22Rv1 (cell line): ENCODE results near the gene POPDC2.

Experiments
- H3K27ac ChIP-seq: fragments of 450-650 bp; 2 replicates; pipeline ENCODE4 v1.5.1; 2017
- CTCF ChIP-seq: fragments of 450-650 bp; IDR thresholded peaks from 2 replicates; pipeline ENCODE4 v1.5.1; 2017; ENCODE audit warnings: mild to moderate bottlenecking
- ZFX ChIP-seq: fragments of 450-650 bp; IDR thresholded peaks from 2 replicates; pipeline ENCODE4 v1.6.1; 2017; ENCODE audit warnings: antibody characterized with exemption, borderline replicate concordance

The POPDC2 gene

GRCh38 chr3:119624002-119624720 is 36.2 kb downstream of the POPDC2 start:
- TF ChIP-seq ZFX (no peak), CTCF (no peak)
- no peak overlapping the region for H3K27ac ChIP-seq

GRCh38 chr3:119620899-119621298 is 39.5 kb downstream of the POPDC2 start:
- H3K27ac ChIP-seq = no peak overlapping the region
- TF ChIP-seq CTCF (no peak), ZFX (no peak)

DNA sequence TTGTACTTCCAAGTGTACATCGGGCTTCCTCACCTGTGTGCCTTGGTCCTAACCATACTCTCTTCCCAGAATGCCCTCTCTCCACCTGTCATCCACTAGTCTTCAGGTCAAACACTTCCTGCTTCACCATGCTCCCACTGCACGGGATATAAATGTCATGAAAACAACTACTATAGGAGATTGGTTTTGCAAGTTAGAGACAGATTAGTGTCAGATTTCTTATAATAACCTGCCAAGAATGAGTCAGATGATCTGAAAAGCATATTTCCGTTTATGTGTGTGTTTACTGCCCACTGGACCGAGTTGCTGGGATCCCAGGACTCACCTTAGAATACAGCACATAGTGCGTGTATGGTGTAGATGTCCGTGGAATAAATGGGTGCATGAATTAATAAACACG is 41.3 kb downstream of the POPDC2 start:
- no peak overlapping the region for H3K27ac ChIP-seq
- TF ChIP-seq ZFX (no peak), CTCF (no peak)

GRCh38 chr3:119616056-119616455 is 44.3 kb downstream of the POPDC2 start:
- H3K27ac ChIP-seq = no peak overlapping the region
- no peak for TF ChIP-seq ZFX
- no peak for TF ChIP-seq CTCF

GRCh38 chr3:119613872-119614271 is 46.5 kb downstream of the POPDC2 start:
- TF ChIP-seq ZFX (no peak), CTCF (no peak)
- H3K27ac ChIP-seq = no peak overlapping the region

DNA sequence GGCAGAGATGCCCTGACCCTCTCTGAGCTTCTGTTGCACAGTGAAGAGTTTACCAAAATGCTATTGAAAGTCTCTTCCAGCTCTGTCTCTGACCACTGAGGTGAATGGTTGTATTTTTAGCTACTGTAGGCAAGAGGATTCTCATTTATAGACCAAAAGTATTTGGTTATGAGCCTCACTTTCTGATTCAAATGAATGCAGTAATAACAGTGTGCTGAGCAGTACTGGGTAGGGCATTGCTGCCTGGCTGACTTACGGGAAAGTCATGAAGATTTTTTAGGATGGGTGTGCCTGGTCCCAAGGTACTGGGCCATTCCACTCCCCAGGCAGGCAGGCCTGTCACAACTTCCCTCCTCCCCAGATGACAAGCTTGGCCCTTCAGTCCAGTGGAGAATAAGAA is 47.2 kb downstream of the POPDC2 start:
- TF ChIP-seq CTCF (no peak), ZFX (no peak)
- H3K27ac ChIP-seq = no peak overlapping the region

DNA sequence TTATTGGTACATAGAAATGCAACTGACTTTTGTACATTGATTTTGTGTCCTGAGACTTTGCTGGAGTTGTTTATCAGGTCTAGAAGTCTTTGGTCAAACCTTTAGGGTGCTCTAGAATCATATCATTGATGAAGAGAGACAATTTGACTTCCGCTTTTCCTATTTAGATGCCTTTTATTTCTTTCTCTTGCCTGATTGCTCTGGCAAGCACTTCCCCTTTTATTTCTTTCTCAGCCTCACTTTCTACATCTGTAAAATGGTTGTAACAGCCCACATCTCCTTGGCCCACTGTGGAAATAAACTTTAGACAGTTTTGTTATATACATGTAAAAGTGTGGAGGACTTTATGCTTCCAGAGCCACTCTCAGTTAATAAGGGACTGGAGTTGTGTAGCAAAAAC is 48.7 kb downstream of the POPDC2 start:
- TF ChIP-seq ZFX (no peak), CTCF (no peak)
- H3K27ac ChIP-seq = no peak overlapping the region
